Measurements from ENCODE around the gene CAMSAP2. TPM values are rescaled to one million over a fixed set of nuclear protein-coding genes. Genes with fewer than 3 reads are reported as not detected.

The CAMSAP2 gene
- total RNA-seq, 1 experiment from 2014 or later: 20.7 TPM

DNA sequence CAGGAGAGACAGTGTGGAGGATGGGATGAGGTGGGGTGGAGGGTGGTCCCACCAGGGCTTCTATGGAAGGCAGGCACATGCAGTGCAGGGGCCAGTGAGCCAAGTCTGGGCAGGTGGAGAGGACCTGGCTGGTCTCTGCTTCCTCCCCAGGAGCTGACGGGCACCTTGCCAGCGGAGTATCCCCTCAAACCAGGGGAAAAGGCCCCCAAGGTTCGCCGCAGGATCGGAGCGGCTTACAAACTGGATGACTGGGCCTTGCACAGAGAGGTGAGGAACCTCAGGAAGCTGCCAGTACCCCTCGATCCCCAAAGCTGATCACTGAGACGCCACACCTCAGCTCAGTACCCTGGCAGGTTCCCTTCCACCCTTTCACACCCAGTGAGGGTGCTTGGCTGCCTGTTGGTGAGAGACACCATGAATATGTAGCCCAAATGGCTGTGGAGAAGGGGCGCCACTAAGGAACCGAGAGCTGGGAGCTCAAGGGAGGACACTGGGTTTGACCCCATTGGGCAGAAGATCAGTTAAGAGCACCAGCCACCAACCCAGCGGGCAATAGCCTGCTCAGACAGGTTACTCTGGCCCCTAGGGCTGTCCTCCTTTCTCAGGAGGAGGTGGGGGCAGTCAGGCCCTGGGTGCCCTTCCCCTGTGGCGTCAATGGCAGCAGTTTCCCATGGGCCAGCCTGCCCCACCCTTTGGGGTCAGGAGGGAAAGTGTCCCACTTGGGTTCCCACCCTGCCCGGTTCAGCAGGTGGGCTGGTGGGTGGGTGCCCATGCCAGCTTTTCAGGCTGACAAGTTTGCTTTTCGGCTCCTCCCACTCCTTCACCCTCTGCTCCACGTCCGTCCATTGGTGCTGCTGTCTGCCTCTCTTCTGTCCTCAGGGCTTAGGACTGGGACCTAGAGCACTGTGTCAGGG, 161.5 kb downstream of the CAMSAP2 start:
- CTCF ChIA-PET: interaction anchor here (0.6 to 1.2 kb wide), 4 partner anchors 9 to 278 kb away, joined by 3 to 5 read pairs (median 4); no protein-coding TSS in a partner anchor
- TF ChIP-seq, protein P1, sequence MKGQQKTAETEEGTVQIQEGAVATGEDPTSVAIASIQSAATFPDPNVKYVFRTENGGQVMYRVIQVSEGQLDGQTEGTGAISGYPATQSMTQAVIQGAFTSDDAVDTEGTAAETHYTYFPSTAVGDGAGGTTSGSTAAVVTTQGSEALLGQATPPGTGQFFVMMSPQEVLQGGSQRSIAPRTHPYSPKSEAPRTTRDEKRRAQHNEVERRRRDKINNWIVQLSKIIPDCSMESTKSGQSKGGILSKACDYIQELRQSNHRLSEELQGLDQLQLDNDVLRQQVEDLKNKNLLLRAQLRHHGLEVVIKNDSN (CRISPR knock-in tag; IDR thresholded peaks at IDR 0.05): no peak
- TF ChIP-seq ETV6 (CRISPR knock-in tag; IDR thresholded peaks at IDR 0.05) (no peak), NFATC4 (CRISPR knock-in tag; IDR thresholded peaks at IDR 0.05) (no peak), PRDM15 (CRISPR knock-in tag; IDR thresholded peaks at IDR 0.05) (no peak), ZNF281 (CRISPR knock-in tag; IDR thresholded peaks at IDR 0.05) (no peak), HMGA2 (CRISPR knock-in tag; IDR thresholded peaks at IDR 0.05) (no peak), GTF2I (CRISPR knock-in tag; conservative IDR thresholded peaks at IDR 0.05) (no peak), ZBTB43 (CRISPR knock-in tag; IDR thresholded peaks at IDR 0.05) (no peak), TEAD1 (CRISPR knock-in tag; IDR thresholded peaks at IDR 0.05) (no peak)
- TF ChIP-seq, protein P2, sequence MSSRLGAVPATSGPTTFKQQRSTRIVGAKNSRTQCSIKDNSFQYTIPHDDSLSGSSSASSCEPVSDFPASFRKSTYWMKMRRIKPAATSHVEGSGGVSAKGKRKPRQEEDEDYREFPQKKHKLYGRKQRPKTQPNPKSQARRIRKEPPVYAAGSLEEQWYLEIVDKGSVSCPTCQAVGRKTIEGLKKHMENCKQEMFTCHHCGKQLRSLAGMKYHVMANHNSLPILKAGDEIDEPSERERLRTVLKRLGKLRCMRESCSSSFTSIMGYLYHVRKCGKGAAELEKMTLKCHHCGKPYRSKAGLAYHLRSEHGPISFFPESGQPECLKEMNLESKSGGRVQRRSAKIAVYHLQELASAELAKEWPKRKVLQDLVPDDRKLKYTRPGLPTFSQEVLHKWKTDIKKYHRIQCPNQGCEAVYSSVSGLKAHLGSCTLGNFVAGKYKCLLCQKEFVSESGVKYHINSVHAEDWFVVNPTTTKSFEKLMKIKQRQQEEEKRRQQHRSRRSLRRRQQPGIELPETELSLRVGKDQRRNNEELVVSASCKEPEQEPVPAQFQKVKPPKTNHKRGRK (CRISPR knock-in tag; IDR thresholded peaks at IDR 0.05; ENCODE audit: borderline replicate concordance): no peak
- no peaks in the 10 kb centered on the region for H3K9me3 Mint-ChIP-seq
- H3K36me3 Mint-ChIP-seq: peaks cover 44% of the 10 kb centered on the region
- H3K27ac Mint-ChIP-seq: peak overlapping the region; percentile 47; the same call in 1 of the 2 replicates
- no peaks in the 10 kb centered on the region for H3K27me3 Mint-ChIP-seq (ENCODE audit: low read depth)
- no peak for DNase-seq (ENCODE audit: low spot score)
- H3K4me1 Mint-ChIP-seq: peaks cover 28% of the 10 kb centered on the region
- H3K4me3 Mint-ChIP-seq: no peak overlapping the region
- no peak for ATAC-seq
- POLR2A ChIA-PET: interaction anchor here (1.0 kb wide), 2 partner anchors 12 to 230 kb away, joined by 3 read pairs; partner anchors contain the start of gene DDX59

DNA sequence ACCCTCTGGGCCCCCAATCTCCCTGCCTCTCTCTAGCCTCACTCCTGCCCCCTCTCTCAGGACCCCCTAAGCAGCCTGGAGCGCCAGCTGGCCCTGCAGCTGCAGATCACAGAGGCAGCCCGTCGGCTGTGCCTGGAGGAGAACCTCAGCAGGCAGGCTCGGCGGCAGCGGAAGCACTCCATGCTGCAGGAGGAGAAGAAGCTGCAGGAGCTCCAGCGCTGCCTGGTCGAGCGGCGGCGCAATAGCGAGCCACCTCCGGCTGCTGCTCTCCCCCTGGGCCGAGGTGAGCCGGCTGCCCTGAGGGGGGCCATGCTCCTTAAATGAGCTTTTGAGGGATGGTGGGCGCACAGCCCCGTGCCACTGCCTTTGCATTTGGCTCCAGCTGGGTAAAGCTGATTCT, 162.2 kb downstream of the CAMSAP2 start:
- peaks cover 21% of the 10 kb centered on the region for H3K4me1 Mint-ChIP-seq
- no peaks in the 10 kb centered on the region for H3K27me3 Mint-ChIP-seq (ENCODE audit: low read depth)
- no peak overlapping the region for H3K27ac Mint-ChIP-seq
- no peak overlapping the region for H3K4me3 Mint-ChIP-seq
- ATAC-seq: no peak
- no peak for DNase-seq (ENCODE audit: low spot score)
- ChIA-PET POLR2A (no interaction called here), CTCF (interaction anchor here (0.6 to 1.0 kb wide), 2 partner anchors 10 to 147 kb away, joined by 3 read pairs; no protein-coding TSS in a partner anchor)
- H3K9me3 Mint-ChIP-seq: no peaks in the 10 kb centered on the region
- peaks cover 44% of the 10 kb centered on the region for H3K36me3 Mint-ChIP-seq
- TF ChIP-seq GTF2I (CRISPR knock-in tag; conservative IDR thresholded peaks at IDR 0.05) (no peak), NFATC4 (CRISPR knock-in tag; IDR thresholded peaks at IDR 0.05) (no peak), NFE2L1 (CRISPR knock-in tag; IDR thresholded peaks at IDR 0.05) (no peak), ZNF671 (CRISPR knock-in tag; IDR thresholded peaks at IDR 0.05) (no peak), ZNF232 (CRISPR knock-in tag; IDR thresholded peaks at IDR 0.05) (no peak), SMAD3 (CRISPR knock-in tag; IDR thresholded peaks at IDR 0.05; ENCODE audit: borderline replicate concordance) (no peak), ZNF425 (CRISPR knock-in tag; conservative IDR thresholded peaks at IDR 0.05) (no peak), ZBTB21 (CRISPR knock-in tag; IDR thresholded peaks at IDR 0.05; ENCODE audit: borderline replicate concordance) (no peak), JAZF1 (CRISPR knock-in tag; IDR thresholded peaks at IDR 0.05) (no peak)
- TF ChIP-seq, protein P1 (CRISPR knock-in tag; IDR thresholded peaks at IDR 0.05): no peak
- TF ChIP-seq, protein P3, sequence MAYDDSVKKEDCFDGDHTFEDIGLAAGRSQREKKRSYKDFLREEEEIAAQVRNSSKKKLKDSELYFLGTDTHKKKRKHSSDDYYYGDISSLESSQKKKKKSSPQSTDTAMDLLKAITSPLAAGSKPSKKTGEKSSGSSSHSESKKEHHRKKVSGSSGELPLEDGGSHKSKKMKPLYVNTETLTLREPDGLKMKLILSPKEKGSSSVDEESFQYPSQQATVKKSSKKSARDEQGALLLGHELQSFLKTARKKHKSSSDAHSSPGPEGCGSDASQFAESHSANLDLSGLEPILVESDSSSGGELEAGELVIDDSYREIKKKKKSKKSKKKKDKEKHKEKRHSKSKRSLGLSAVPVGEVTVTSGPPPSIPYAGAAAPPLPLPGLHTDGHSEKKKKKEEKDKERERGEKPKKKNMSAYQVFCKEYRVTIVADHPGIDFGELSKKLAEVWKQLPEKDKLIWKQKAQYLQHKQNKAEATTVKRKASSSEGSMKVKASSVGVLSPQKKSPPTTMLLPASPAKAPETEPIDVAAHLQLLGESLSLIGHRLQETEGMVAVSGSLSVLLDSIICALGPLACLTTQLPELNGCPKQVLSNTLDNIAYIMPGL (CRISPR knock-in tag; IDR thresholded peaks at IDR 0.05): no peak
